ENCODE data around the gene HSDL2. TPM values are rescaled to one million over a fixed set of nuclear protein-coding genes. Genes with fewer than 3 reads are reported as not detected.

HSDL2 gene
- total and polyA plus RNA-seq, 11 donors, result 54.0 to 241 (median 147) TPM

- WGBS, 4 donors, result 0 to 1% (median 0%) methylated on average over 19 of the region's 19 CpGs
- intact Hi-C loops (cut with DNase I), result loop anchor here in 9 of 10 donors (1.0 to 10.0 kb wide), 12 partner anchors 46 to 438 kb away; partner anchors contain the start of genes UGCG (in 6 of the 9), SUSD1 (in 2 of the 9), HSDL2 (in 1 of the 9) and INIP (in 1 of the 9)
Observed at GRCh38 chr9:112332674-112332976, 47.3 kb upstream of the HSDL2 start.

GRCh38 chr9:112332977-112333638 is 46.8 kb upstream of the HSDL2 start, which contains the start of gene PTBP3:
TSS of gene PTBP3 (minus strand) at chr9:112333619. CDS start at chr9:112297865, 35,754 bp downstream.
- H3K9me3 ChIP-seq, result no peaks in the 10 kb centered on the region
- ATAC-seq, result peak; percentile 65 to 79 (median 72)
- DNase-seq, result peak; percentile 82 to 91 (median 84)

More at GRCh38 chr9:112332674-112332976, 47.3 kb upstream of the HSDL2 start:
- ATAC-seq (no peak), DNase-seq (no peak)
- Histone ChIP-seq H3K4me1 (peaks cover 0 to 52% (median 14%) of the 10 kb centered on the region in 12 donors), H3K9me3 (no peaks in the 10 kb centered on the region), H3K36me3 (no peaks in the 10 kb centered on the region), H3K27me3 (no peaks in the 10 kb centered on the region), H3K4me3 (peak overlapping the region; percentile 71 to 100 (median 86)), H3K27ac (peak overlapping the region; percentile 92 to 100 (median 98))
- TF ChIP-seq CTCF (IDR thresholded peaks at IDR 0.05) (peak in 3 of 12 donors; percentile 12 to 14 (median 12)), POLR2A (IDR thresholded peaks at IDR 0.05) (no peak)

GRCh38 chr9:112333639-112334431 is 46.1 kb upstream of the HSDL2 start:
- DNase-seq (peak; percentile 94 to 98 (median 96)), ATAC-seq (peak; percentile 93 to 97 (median 96))
- Histone ChIP-seq H3K9me3 (no peaks in the 10 kb centered on the region), H3K27me3 (no peaks in the 10 kb centered on the region), H3K27ac (peak overlapping the region; percentile 92 to 100 (median 98)), H3K4me3 (peak overlapping the region; percentile 71 to 100 (median 86)), H3K36me3 (no peaks in the 10 kb centered on the region), H3K4me1 (peaks cover 0 to 39% (median 14%) of the 10 kb centered on the region in 12 donors)
- intact Hi-C loops (cut with DNase I), result loop anchor here in 9 of 10 donors (1.0 to 10.0 kb wide), 12 partner anchors 45 to 439 kb away; partner anchors contain the start of genes UGCG (in 6 of the 9), SUSD1 (in 2 of the 9), HSDL2 (in 1 of the 9) and INIP (in 1 of the 9)
- no peak for TF ChIP-seq POLR2A (IDR thresholded peaks at IDR 0.05)
- peak; percentile 28 to 73 (median 60) for TF ChIP-seq CTCF (IDR thresholded peaks at IDR 0.05)
- 0 to 1% (median 1%) methylated on average over 13 to 72 of the region's 72 CpGs for WGBS, 4 donors

More at GRCh38 chr9:112332977-112333638, 46.8 kb upstream of the HSDL2 start, which contains the start of gene PTBP3:
- H3K36me3 ChIP-seq, result no peaks in the 10 kb centered on the region
- 0 to 1% (median 1%) methylated on average over 42 to 90 of the region's 90 CpGs for WGBS, 4 donors
- no peaks in the 10 kb centered on the region for H3K27me3 ChIP-seq
- intact Hi-C loops (cut with DNase I), result loop anchor here in 9 of 10 donors (1.0 to 10.0 kb wide), 13 partner anchors 46 to 438 kb away; partner anchors contain the start of genes UGCG (in 6 of the 9), SUSD1 (in 2 of the 9), HSDL2 (in 1 of the 9) and INIP (in 1 of the 9)
- TF ChIP-seq POLR2A (IDR thresholded peaks at IDR 0.05) (peak in 1 of 2 donors; percentile 65), CTCF (IDR thresholded peaks at IDR 0.05) (no peak)
- peak within 1 kb of the TSS; percentile 92 to 100 (median 98) for H3K27ac ChIP-seq
- H3K4me1 ChIP-seq, result peaks cover 0 to 47% (median 14%) of the 10 kb centered on the region in 12 donors
- H3K4me3 ChIP-seq, result peak within 1 kb of the TSS; percentile 71 to 100 (median 86)

Measured in heart left ventricle (tissue), 16 donors.